Neural cell (in vitro differentiated cells): ENCODE results near the gene CTNNA1. TPM values are rescaled to one million over a fixed set of nuclear protein-coding genes. Genes with fewer than 3 reads are reported as not detected.
"Not testable (repeated sequence)": the region's sequence is repeated elsewhere in the genome, so short reads cannot be mapped to it uniquely, and the experiment has no call there.

Experiments
- H2AFZ ChIP-seq: fragments of 200-600, 300-800 bp; sonication (generic), shearing (Covaris generic); 2 replicates; pipeline ENCODE4 v1.6.0; 2014; ENCODE audit warnings: low read depth, mild to moderate bottlenecking, antibody characterized with exemption, low read length, moderate library complexity
- H3F3A ChIP-seq: fragments of 200-600 bp; shearing (Covaris generic); 2 replicates; pipeline ENCODE4 v1.6.1; 2016; ENCODE audit warnings: mild to moderate bottlenecking, moderate library complexity, mixed read lengths, antibody characterized with exemption, low read length; ENCODE audit not compliant: insufficient read depth, poor library complexity, severe bottlenecking
- H3K27ac ChIP-seq: fragments of 200-600, 300-800 bp; sonication (generic), shearing (Covaris generic); 2 replicates; pipeline ENCODE4 v1.5.1; 2014; ENCODE audit warnings: mild to moderate bottlenecking, low read length, moderate library complexity
- H3K27me3 ChIP-seq: fragments of 300-800, 200-600 bp; sonication (generic), shearing (Covaris generic); 2 replicates; pipeline ENCODE4 v1.6.0; 2014; ENCODE audit warnings: mild to moderate bottlenecking, low read depth, low read length, moderate library complexity; ENCODE audit not compliant: insufficient read depth
- H3K36me3 ChIP-seq: fragments of 300-800, 200-600 bp; sonication (generic), shearing (Covaris generic); 2 replicates; pipeline ENCODE4 v1.5.1; 2014; ENCODE audit warnings: mild to moderate bottlenecking, antibody characterized with exemption, low read length, moderate library complexity; ENCODE audit not compliant: insufficient read depth
- H3K4me2 ChIP-seq: fragments of 300-800, 200-600 bp; sonication (generic), shearing (Covaris generic); 2 replicates; pipeline ENCODE4 v1.6.0; 2014; ENCODE audit warnings: mild to moderate bottlenecking, low read length
- H3K4me3 ChIP-seq: fragments of 300-800, 200-600 bp; sonication (generic), shearing (Covaris generic); 2 replicates; pipeline ENCODE4 v1.5.1; 2014; ENCODE audit warnings: mild to moderate bottlenecking, low read length, moderate library complexity
- H3K79me2 ChIP-seq: fragments of 200-600 bp; shearing (Covaris generic); replicated peaks from 2 replicates; pipeline ENCODE4 v1.6.0; 2014; ENCODE audit warnings: mild to moderate bottlenecking, low read length, moderate library complexity; ENCODE audit not compliant: insufficient read depth
- H3K9ac ChIP-seq: fragments of 300-800, 200-600 bp; sonication (generic), shearing (Covaris generic); 2 replicates; pipeline ENCODE4 v1.6.1; 2016; ENCODE audit warnings: mild to moderate bottlenecking, low read length, mixed read lengths
- H3K9me2 ChIP-seq: fragments of 200-600 bp; shearing (Covaris generic); 2 replicates; pipeline ENCODE4 v1.6.1; 2016; ENCODE audit warnings: mild to moderate bottlenecking, low read length, mixed read lengths; ENCODE audit not compliant: insufficient read depth
- H3K9me3 ChIP-seq: fragments of 200-600, 300-800 bp; sonication (generic), shearing (Covaris generic); 2 replicates; pipeline ENCODE4 v1.6.1; 2016; ENCODE audit warnings: mild to moderate bottlenecking, mixed run types, low read length, moderate library complexity, mixed read lengths
- H4K20me1 ChIP-seq: fragments of 200-600 bp; shearing (Covaris generic); 2 replicates; pipeline ENCODE4 v1.6.1; 2016; ENCODE audit warnings: mild to moderate bottlenecking, mixed run types; ENCODE audit not compliant: insufficient read depth
- CTCF ChIP-seq: fragments of 450-650 bp; IDR thresholded peaks from 2 replicates; pipeline ENCODE4 v1.5.1; 2014; ENCODE audit warnings: antibody characterized with exemption, mild to moderate bottlenecking, moderate library complexity; ENCODE audit not compliant: poor library complexity, severe bottlenecking
- EP300 ChIP-seq: fragments of 450-650 bp; conservative IDR thresholded peaks from 2 replicates; pipeline ENCODE4 v1.6.1; 2014; ENCODE audit warnings: antibody characterized with exemption, mild to moderate bottlenecking, moderate library complexity; ENCODE audit not compliant: poor library complexity, severe bottlenecking
- EZH2 ChIP-seq: fragments of 200-600, 300-800 bp; shearing (Covaris generic), sonication (generic); IDR thresholded peaks from 2 replicates; pipeline ENCODE4 v1.6.1; 2014; ENCODE audit warnings: antibody characterized with exemption, low read length, borderline replicate concordance, mild to moderate bottlenecking; ENCODE audit not compliant: insufficient read depth, poor library complexity, severe bottlenecking
- MXI1 ChIP-seq: fragments of 450-650 bp; conservative IDR thresholded peaks from 2 replicates; pipeline ENCODE4 v1.6.1; 2014; ENCODE audit warnings: antibody characterized with exemption, mild to moderate bottlenecking; ENCODE audit not compliant: poor library complexity, severe bottlenecking
- POLR2AphosphoS5 ChIP-seq: IDR thresholded peaks from 2 replicates; pipeline ENCODE4 v1.6.1; 2012
- RAD21 ChIP-seq: fragments of 450-650 bp; conservative IDR thresholded peaks from 2 replicates; pipeline ENCODE4 v1.6.1; 2014; ENCODE audit warnings: antibody characterized with exemption, mild to moderate bottlenecking, moderate library complexity
- REST ChIP-seq: IDR thresholded peaks from 2 replicates; pipeline ENCODE4 v1.6.1; 2012; ENCODE audit warnings: borderline replicate concordance
- SMC3 ChIP-seq: fragments of 450-650 bp; conservative IDR thresholded peaks from 2 replicates; pipeline ENCODE4 v1.6.1; 2014; ENCODE audit warnings: antibody characterized with exemption, mild to moderate bottlenecking, moderate library complexity; ENCODE audit not compliant: poor library complexity
- TAF1 ChIP-seq: IDR thresholded peaks from 2 replicates; pipeline ENCODE4 v1.6.1; 2012; ENCODE audit warnings: low read depth
- polyA plus RNA-seq: library from polyadenylated mRNA; depleted of rRNA; stranded (reverse); fragments of >200 nt; gene quantifications from 2 replicates; pipeline ENCODE4 v1.2.3, GENCODE V29; 2014

The CTNNA1 gene
- polyA plus RNA-seq, 1 donor from 2014 or later, result 87.9 TPM

- TF ChIP-seq EP300 (no peak), REST (no peak), MXI1 (no peak), CTCF (no peak), SMC3 (no peak), POLR2AphosphoS5 (no peak), TAF1 (no peak), RAD21 (no peak), EZH2 (no peak)
- H3F3A ChIP-seq, result no peaks in the 10 kb centered on the region
- H4K20me1 ChIP-seq, result no peaks in the 10 kb centered on the region
- H3K79me2 ChIP-seq, result no peaks in the 10 kb centered on the region
- no peak overlapping the region for H3K4me3 ChIP-seq
- H3K36me3 ChIP-seq, result no peaks in the 10 kb centered on the region
- H3K4me2 ChIP-seq, result no peak overlapping the region
- H3K27me3 ChIP-seq, result no peaks in the 10 kb centered on the region
- H3K9ac ChIP-seq, result no peak overlapping the region
- H3K27ac ChIP-seq, result no peak overlapping the region
- H3K9me2 ChIP-seq, result no peaks in the 10 kb centered on the region
- no peak overlapping the region for H2AFZ ChIP-seq
- no peaks in the 10 kb centered on the region for H3K9me3 ChIP-seq
Observed at GRCh38 chr5:138809391-138809790, 56.2 kb downstream of the CTNNA1 start.

GRCh38 chr5:138810861-138811260 lies 57.6 kb downstream of the CTNNA1 start:
- H3K4me3 ChIP-seq, H4K20me1 ChIP-seq, H3K9me3 ChIP-seq, H3K9ac ChIP-seq, H3K36me3 ChIP-seq, H3F3A ChIP-seq, H3K4me2 ChIP-seq, H3K27ac ChIP-seq, H3K27me3 ChIP-seq, H2AFZ ChIP-seq, H3K79me2 ChIP-seq, H3K9me2 ChIP-seq: not testable (repeated sequence)

GRCh38 chr5:138815529-138815928 lies 62.3 kb downstream of the CTNNA1 start:
- no peaks in the 10 kb centered on the region for H3F3A ChIP-seq
- no peak overlapping the region for H2AFZ ChIP-seq
- H3K9me2 ChIP-seq, result no peaks in the 10 kb centered on the region
- no peak overlapping the region for H3K4me2 ChIP-seq
- TF ChIP-seq MXI1, result no peak
- TF ChIP-seq EZH2, result no peak
- no peak for TF ChIP-seq TAF1
- no peak for TF ChIP-seq SMC3
- no peak for TF ChIP-seq REST
- no peak for TF ChIP-seq EP300
- TF ChIP-seq RAD21, result no peak
- no peak for TF ChIP-seq CTCF
- TF ChIP-seq POLR2AphosphoS5, result no peak
- H3K79me2 ChIP-seq, result peaks cover 9% of the 10 kb centered on the region
- no peaks in the 10 kb centered on the region for H3K36me3 ChIP-seq
- no peaks in the 10 kb centered on the region for H4K20me1 ChIP-seq
- no peaks in the 10 kb centered on the region for H3K27me3 ChIP-seq
- no peaks in the 10 kb centered on the region for H3K9me3 ChIP-seq
- H3K4me3 ChIP-seq, result no peak overlapping the region
- no peak overlapping the region for H3K27ac ChIP-seq
- H3K9ac ChIP-seq, result no peak overlapping the region
